ENCODE measurements around the gene ADAMTS17.

The ADAMTS17 gene

DNA sequence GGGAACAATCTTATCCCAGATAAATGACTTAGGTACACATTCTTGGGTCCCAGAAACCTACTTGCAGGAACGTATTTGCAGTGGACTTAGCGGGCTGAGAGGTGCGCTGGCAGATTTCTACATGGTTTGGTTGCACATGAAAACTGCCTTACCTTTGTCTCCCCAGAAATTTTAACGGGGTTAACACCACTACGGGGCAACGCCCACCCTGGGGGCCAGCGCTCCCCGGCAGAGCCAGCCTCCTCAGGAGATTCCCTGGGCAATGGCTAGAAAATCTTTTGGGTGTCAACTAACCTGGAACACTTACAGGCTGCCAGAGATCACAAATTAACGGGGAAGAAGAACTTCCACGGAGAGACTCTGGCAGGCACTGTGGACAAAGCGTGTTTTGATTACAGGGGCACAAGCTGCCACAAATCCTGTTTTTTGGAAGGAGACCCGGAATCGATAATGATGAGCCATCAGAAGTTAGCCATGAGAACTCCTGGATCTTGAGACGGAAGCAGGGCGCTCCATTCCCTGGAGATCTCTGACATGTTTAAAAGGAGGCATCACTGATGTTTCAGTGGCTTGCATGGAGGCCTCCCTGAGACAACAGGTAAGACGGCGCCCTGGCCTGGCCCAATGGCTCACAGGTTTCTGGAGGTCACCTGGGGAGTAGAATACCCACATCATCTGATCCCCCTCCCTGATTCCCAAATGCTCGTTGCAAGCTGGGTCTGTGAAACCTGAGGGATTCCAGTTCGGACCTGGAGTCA is 288.9 kb downstream of the ADAMTS17 start:
- DNase-seq (ENCODE audit: low read depth): no peak

DNA sequence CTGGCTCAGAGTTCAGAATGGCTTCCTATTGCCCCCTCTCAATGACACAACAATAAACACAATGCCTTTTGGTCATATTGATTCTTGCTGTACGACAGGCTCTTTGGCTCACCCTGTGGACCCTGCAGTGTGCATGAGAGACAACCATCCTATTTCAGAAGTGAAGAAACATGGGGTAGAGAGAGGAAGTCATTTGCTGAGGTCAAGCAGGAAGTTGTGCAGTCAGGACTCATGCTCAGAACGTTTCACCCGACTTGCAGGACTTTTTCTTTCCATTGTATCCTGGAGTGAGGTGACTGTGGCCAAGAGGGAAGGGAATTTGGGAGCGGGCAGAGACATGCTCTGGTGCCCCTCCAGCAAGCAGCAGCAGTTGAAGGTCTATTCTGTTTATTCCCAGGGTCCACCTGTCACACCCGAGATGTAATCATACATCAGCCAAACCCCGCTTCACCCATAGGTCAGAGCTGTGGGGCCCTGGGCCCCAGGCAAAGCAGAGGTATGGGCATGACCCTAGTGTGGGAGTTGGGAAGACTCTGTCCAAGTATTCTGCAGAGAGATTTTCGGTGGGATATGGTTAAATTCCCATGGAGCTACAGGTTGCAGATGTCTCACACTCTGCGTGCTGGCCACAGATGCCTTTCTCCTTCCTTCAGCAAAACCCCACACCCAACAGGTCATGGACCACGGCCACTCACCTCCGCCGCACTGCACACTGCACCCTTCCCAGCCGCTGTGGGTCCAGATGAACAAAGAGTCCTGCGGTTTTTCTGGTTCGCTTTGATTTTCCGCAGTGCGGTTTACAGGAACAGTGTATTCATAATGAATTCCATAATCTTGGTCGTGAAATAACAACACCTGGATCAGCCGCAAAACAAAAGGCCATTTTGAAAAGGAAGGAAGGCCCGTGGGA is 290.6 kb downstream of the ADAMTS17 start:
- no peak for DNase-seq (ENCODE audit: low read depth)

- no peak for DNase-seq (ENCODE audit: low read depth)
These were observed 291.6 kb downstream of the ADAMTS17 start for GRCh38 chr15:100049936-100050876.

GRCh38 chr15:100049483-100049882 is 292.3 kb downstream of the ADAMTS17 start:
- no peak for DNase-seq (ENCODE audit: low read depth)

DNA sequence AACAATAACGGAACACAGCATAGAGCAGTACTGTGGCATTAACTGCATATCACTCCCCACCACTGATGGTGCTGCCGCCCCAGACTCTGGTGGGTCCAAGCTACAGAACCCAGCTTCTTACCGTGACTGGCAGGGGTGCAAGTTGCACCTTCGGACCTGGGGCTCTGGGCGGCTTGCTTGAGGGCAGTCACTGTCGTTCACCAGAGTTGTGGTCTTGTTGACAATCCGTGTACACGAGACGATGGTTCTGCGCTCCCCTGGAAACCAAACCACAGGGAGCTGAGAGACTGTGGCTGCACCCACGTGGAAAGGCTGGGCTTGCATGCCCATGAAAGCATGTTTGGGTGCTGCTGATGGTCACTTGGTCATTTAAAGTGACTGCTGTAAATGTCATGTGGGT is 293.0 kb downstream of the ADAMTS17 start:
- DNase-seq (ENCODE audit: low read depth): no peak

- no peak for DNase-seq (ENCODE audit: low read depth)
These were observed 298.1 kb downstream of the ADAMTS17 start for GRCh38 chr15:100043692-100044091.

GRCh38 chr15:100043068-100043641 is 298.6 kb downstream of the ADAMTS17 start:
- peak; percentile 26 for DNase-seq (ENCODE audit: low read depth)

DNA sequence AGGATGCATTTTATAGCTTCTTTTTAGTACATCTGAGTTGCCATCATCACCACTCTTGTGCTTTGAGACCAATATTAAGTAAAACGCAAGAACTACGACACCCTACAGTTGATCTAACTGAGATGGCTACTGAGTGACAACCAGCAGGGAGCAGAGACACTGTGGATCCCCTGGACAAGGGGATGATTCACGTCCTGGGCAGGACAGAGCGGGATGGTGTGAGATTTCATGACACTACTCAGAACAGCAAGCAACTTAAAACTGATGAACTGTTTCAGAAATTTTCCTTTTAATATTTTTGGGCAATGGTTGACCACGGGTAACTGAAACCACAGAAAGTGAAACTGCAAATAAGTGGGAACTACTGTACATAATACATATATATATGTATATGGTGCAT is 299.2 kb downstream of the ADAMTS17 start:
- DNase-seq (ENCODE audit: low read depth): no peak

DNA sequence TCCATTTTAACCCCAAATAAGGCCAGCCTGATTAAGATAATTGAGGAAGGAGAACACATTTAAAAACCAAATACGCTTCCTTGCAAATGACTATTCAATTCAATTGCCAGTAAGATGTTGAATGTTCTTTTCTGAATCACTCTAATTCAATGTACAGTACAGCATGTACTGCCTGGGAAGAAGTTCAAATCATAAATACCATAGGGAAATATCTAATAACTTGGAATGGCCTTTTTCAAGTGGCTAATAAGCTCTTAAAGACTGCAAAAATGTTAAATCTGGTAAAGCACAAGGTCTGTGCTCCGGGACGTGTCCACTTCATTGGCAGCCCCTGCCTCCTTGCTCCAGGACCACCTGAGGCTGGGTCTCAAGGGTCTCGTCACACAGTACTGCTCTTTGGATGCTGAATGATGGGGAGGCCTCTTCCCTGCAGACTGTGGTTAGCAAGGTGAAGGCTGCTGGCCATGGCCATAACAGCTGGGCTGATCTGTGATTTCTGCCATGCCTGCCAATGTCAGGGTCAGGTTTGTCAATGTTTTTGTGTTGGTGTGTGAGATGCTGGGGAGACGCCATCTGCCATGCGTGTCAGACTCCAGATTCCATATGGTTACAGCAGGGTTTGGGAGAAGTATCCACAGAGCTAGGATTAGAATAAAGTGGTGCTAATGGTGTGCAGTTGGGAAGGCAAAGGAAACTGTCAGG is 300.5 kb downstream of the ADAMTS17 start:
- no peak for DNase-seq (ENCODE audit: low read depth)

- DNase-seq (ENCODE audit: low read depth): no peak
These were observed 301.8 kb downstream of the ADAMTS17 start for GRCh38 chr15:100039994-100040393.

DNA sequence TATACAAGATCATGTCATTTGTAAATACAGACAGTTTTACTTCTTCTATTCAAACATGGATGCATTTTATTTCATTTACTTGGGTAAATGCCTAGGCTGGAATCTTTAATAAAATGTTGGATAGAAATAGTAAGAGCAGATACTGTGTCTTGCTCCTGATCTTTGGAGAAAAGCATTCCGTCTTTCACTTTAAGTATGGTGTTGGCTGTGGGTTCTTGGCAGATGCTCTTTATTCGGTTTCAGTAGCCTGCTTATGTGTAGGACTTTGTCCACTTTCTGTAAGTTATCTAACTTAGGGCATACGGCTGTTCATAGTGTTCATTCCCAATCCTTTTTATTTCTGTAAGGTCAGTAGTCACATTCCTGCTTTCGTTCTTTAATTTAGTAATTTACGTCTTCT is 303.0 kb downstream of the ADAMTS17 start:
- DNase-seq (ENCODE audit: low read depth): no peak

- no peak for DNase-seq (ENCODE audit: low read depth)
These were observed 303.9 kb downstream of the ADAMTS17 start for GRCh38 chr15:100037901-100038300.

DNA sequence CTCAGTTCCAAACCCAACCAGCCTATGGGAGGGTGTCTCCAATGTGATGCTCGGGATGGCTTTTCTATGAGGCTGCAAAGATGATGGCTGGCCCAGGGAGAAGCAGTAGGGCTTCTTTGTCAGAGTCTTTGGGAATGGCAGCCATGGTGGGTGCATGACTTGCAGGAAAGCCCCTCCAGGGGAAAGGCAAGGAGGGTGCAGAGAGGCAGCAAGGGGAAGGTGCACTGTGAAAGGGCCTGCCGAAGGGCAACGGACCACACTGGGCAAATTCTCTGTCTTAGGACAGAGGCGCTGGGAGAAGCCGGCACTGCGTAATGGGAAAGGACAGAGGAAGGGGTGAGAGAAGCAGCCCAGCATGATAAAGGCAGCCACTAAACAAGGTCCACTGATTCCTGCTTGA is 305.8 kb downstream of the ADAMTS17 start:
- no peak for DNase-seq (ENCODE audit: low read depth)

DNA sequence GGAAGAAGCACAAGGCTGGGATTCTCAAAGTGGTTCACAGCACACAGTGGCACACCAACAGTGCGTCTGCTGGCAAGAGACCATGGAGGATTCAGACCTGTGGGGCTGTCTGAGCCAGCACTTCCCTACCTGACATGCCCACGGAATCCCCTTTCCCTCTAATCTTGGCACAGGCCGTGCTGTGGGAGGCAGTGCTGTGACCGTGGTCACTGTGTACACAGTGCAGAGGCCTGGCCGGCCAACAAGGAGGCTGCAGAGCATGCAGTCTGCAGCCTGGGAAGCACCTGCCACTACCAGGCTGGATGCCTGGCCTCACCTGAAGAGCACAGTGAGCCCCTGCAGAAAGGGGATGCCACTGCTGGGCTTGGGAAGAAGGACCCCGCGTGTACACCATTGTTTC is 307.6 kb downstream of the ADAMTS17 start:
- no peak for DNase-seq (ENCODE audit: low read depth)

- DNase-seq (ENCODE audit: low read depth): no peak
These were observed 308.5 kb downstream of the ADAMTS17 start for GRCh38 chr15:100033140-100033857.

DNA sequence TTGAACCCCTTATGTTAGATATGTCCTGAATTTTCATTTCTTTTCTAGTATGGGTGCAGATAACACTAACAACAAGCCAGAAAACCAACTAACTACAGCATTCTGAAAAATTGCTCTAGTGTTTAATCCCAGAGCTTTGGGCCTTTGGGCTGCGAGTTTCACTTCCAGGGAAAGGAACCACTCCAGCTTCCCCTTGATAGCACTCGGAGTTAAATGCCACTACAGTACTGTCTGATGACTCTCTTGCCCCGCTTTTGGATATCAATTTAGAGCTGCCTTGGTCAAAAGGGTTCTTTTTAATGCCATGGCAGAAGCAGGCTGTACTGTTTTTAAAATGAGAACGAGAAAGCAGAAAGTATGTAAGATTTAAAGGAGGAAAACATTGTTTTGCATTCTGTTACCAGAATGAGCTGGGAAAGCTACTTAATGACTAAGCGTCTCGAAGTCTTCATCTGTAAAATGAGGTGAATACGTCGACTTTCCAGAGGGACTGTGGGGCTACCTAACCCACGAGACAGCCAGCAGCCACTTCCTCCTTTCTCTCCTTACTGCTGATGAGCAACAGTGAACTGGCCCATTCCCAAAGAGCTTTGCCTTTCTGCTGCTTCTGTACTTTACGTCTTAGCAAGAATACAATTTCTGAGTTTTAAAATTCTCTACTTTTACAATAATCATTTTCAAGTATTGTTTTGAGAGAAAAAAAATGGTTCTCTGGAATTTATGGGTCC is 309.3 kb downstream of the ADAMTS17 start:
- no peak for DNase-seq (ENCODE audit: low read depth)

DNA sequence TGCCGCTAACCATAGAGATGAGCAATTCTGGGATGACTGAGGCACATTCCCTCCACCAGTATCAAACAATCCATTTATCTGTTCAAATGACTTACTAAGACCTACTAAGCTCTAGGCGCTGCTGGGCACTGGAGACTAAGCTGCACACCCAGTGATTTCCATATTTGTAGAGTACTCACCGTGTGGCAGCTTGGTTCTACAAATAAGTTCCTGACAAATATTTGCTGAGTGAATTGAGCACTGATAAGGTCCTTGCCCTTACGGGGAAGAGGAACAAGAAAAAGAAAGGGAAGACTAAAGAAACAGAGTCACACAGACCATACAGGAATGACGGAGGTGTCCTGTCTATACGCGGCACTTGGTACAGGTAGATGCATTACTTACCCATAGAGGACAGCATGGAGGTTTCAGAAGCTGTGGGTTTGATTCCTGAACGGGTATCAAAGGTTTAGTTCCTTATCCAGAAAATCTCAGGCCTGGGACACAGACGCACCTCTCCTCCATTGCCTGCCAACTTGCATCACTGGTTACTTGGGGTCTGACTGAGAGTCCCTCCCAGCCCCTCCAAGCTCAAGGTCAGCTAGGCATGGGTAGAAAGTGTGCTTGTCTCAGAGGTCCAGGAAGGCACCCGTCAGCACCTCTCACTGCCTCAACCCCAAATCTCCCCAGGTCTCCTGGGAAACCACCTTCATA is 310.0 kb downstream of the ADAMTS17 start:
- DNase-seq (ENCODE audit: low read depth): no peak

GRCh38 chr15:100030586-100031229 is 311.1 kb downstream of the ADAMTS17 start:
- no peak for DNase-seq (ENCODE audit: low read depth)

Measured in fibroblast of gingiva (primary cell).